ENCODE measurements around the gene P2RX2. TPM values are rescaled to one million over a fixed set of nuclear protein-coding genes. Genes with fewer than 3 reads are reported as not detected.

The P2RX2 gene
- total RNA-seq, 4 donors from 2014 or later = 0.74 to 2.8 TPM; not detected in 2

DNA sequence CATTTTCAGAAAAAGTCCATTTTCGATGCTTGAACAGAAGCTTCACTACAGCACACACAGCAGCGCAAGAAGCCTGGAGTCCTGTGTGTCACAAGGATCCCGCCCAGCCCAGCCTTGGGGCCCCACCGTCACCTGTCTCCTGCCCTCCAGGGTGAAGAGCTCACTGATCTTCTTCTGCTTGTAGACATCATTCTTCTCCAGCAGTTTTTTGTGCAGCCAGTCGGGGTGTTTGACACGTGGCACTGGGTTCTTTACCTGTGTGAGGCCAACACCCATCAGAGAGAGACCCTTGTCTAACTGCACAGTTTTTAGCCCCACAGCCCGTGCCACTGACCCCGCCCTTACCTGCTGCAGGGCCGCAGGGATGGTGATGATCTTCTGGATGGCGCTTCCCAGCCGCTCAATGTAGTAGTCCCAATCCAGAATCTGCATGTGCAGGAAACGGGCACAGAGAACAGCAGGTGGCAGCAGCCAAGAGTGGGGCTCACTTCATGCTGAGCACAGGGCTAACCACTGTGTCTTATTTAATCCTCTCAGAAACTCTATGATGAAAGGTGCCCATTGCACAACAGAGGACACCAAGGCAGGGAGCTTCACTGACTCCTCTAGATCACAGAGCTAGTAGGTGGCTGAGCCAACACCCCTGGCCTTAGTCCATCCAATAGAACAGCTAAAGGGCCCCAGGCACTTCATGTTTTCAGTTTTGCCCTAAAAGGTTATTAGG, 38.6 kb downstream of the P2RX2 start:
- TF ChIP-seq, protein P1, sequence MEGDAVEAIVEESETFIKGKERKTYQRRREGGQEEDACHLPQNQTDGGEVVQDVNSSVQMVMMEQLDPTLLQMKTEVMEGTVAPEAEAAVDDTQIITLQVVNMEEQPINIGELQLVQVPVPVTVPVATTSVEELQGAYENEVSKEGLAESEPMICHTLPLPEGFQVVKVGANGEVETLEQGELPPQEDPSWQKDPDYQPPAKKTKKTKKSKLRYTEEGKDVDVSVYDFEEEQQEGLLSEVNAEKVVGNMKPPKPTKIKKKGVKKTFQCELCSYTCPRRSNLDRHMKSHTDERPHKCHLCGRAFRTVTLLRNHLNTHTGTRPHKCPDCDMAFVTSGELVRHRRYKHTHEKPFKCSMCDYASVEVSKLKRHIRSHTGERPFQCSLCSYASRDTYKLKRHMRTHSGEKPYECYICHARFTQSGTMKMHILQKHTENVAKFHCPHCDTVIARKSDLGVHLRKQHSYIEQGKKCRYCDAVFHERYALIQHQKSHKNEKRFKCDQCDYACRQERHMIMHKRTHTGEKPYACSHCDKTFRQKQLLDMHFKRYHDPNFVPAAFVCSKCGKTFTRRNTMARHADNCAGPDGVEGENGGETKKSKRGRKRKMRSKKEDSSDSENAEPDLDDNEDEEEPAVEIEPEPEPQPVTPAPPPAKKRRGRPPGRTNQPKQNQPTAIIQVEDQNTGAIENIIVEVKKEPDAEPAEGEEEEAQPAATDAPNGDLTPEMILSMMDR (IDR thresholded peaks at IDR 0.05) = no peak
- ATAC-seq (ENCODE audit: low FRiP score) (no peak), DNase-seq (ENCODE audit: low spot score) (no peak)

DNA sequence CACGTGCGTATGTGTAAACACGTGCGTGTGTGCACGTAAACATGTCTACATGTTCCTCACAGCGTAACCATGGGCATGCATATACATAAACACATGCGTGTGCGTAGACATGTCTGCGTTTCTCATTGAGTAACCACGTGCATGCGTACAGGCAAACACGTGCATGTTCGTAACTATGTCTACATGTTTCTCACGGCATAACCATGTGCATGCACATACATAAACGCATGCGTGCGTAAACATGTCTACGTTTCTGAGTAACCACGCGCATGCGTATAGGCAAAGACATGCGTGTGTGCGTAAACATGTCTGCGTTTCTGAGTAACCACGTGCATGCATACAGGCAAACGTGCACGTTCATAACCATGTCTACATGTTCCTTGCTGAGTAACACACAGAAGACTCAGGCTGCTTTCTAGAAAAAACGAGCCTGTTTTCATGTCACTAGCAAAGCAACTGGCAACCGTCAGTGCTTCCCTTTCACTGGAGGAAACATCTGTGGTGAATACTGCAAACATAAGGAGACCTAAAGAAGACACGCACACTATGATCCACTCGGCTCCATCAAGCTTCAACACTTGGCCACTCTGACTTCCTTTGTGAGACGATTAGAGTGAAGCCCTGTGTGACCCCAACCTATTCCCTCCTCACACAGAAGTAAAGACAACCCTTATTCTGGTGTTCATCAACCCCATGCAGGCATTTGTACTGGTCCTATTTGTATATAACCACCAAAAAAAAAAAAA, 39.7 kb downstream of the P2RX2 start:
- TF ChIP-seq, protein P1 (IDR thresholded peaks at IDR 0.05) = no peak
- DNase-seq (ENCODE audit: low spot score) = no peak

DNA sequence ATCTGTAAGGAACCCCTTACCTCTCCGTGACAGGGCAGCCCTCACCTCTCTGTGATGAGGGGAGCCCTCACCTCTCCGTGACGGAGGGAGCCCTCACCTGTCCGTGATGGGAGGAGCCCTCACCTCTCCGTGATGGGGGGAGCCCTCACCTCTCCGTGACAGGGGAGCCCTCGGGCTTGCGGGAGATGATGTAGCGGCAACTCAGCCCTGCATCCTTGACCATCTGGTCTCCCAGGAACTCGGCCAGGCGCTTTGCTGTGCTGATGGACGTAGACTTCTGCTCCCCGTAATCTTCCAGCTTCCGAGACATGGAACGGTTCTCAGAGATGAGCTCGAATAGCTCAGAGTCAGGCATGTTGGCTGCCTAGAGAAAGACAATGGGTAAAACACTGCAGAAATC, 40.6 kb downstream of the P2RX2 start:
- no peak for ATAC-seq (ENCODE audit: low FRiP score)
- no peak for DNase-seq (ENCODE audit: low spot score)
- TF ChIP-seq, protein P1 (IDR thresholded peaks at IDR 0.05) = no peak

More for the DNA sequence above, 39.7 kb downstream of the P2RX2 start:
- no peak for ATAC-seq (ENCODE audit: low FRiP score)

DNA sequence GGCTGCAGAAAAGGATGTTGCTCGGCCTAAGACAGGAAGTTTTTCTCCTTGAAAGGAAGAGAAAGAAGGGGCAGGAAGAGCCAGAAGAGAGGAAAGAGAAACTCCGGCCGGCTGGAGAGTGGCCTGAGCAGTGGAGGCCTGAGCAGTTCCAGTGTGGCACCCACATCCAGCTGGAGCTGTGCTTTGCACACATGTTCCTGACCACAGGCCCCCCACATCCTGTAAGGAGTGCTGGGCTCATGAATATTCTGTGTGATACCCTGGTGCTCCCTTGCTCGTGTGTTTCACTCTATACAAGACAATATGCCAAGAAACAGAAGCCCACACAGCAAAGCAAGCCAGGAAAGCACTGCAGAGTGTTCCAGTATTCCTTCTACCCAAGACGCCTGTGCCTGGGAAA, 41.5 kb downstream of the P2RX2 start:
- TF ChIP-seq, protein P1 (IDR thresholded peaks at IDR 0.05) = no peak
- no peak for ATAC-seq (ENCODE audit: low FRiP score)
- DNase-seq (ENCODE audit: low spot score) = no peak

DNA sequence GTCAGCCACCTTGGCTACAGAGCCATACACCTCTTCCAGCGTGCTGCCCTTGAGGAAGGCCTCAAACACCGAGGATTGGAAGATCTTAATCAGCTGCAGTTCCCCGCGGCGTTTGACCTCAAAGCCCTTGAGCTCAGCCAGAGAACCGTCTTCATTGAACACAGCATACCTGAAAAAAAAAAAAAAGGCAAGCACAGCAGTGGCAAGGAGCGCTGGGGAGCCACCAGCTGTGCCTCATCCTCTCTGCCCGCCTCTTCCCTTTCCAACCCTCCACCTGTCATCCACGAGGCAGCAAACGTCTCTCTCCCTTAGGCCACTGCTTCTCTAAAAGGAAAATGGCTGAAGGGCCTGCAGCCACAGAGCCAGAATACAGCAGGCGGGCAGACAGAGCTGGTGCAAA, 42.4 kb downstream of the P2RX2 start:
- TF ChIP-seq, protein P1 (IDR thresholded peaks at IDR 0.05) = no peak
- no peak for DNase-seq (ENCODE audit: low spot score)
- no peak for ATAC-seq (ENCODE audit: low FRiP score)

DNA sequence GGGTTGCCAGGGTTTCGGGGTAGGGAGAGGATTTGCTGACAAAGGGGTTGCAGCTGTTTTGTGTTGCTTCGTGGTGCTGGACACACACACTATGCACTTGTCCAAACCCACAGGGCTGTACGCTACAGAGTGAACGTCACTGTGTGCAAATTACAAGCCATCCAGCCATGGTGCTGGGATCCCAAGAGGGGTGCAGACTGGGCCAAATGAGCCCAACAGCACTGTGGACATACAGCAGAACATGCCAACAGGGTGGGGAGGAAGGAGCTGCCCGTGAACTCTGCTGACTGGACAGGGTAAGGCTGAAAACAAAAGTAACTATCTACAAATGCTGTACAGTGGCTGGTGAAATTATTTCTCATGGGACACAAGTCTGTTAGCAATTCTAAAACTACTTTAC, 43.4 kb downstream of the P2RX2 start:
- no peak for DNase-seq (ENCODE audit: low spot score)
- TF ChIP-seq, protein P1 (IDR thresholded peaks at IDR 0.05) = no peak

More for the DNA sequence above, 43.4 kb downstream of the P2RX2 start:
- no peak for ATAC-seq (ENCODE audit: low FRiP score)

Measured in omental fat pad (tissue), 4 donors.